ENCODE results near the gene ERLEC1.

GRCh38 chr2:53827398-53828175, 40.7 kb downstream of the ERLEC1 start:
- no peak for TF ChIP-seq CTCF (IDR thresholded peaks at IDR 0.05)
- no peak for TF ChIP-seq POLR2A (IDR thresholded peaks at IDR 0.05)

Data from breast epithelium (tissue), 3 donors.